Lung (tissue), 12 donors: ENCODE measurements around the gene C3. TPM values are rescaled to one million over a fixed set of nuclear protein-coding genes. Genes with fewer than 3 reads are reported as not detected.
"Not testable (repeated sequence)": the region's sequence is repeated elsewhere in the genome, so short reads cannot be mapped to it uniquely, and the experiment has no call there.

Source experiments
- ATAC-seq: fragments of 200-7000 bp; cut with Tn5 transposase; one replicate; pipeline ENCODE4 v1.9.1; 2020; ENCODE audit warnings: moderate number of reproducible peaks; ENCODE audit not compliant: insufficient read depth, low FRiP score
- DNase-seq, 3 donors: peaks; one replicate each; pipeline ENCODE4 v3.0.0-alpha.2; 2013 to 2017
- H3K27ac ChIP-seq, 2 donors: one replicate each; pipeline ENCODE4 v1.5.1; 2013; ENCODE audit warnings: mild to moderate bottlenecking in 2 of 2, moderate library complexity in 2 of 2, control low read depth in 1 of 2, inconsistent platforms in 1 of 2, low read depth in 1 of 2, low read length in 1 of 2
- H3K27me3 ChIP-seq, 3 donors: one replicate each; pipeline ENCODE4 v1.5.1; 2013; ENCODE audit warnings: low read length in 2 of 3; ENCODE audit not compliant: control insufficient read depth in 3 of 3, insufficient read depth in 3 of 3
- H3K36me3 ChIP-seq, 4 donors: one replicate each; pipeline ENCODE4 v1.5.1; 2013; ENCODE audit warnings: low read length in 4 of 4, mild to moderate bottlenecking in 1 of 4, moderate library complexity in 1 of 4; ENCODE audit not compliant: control insufficient read depth in 4 of 4, insufficient read depth in 4 of 4
- H3K4me1 ChIP-seq, 5 donors: one replicate each; pipeline ENCODE4 v1.5.1; 2013; ENCODE audit warnings: low read length in 5 of 5, mild to moderate bottlenecking in 2 of 5, moderate library complexity in 1 of 5; ENCODE audit not compliant: control insufficient read depth in 5 of 5, insufficient read depth in 5 of 5
- H3K4me3 ChIP-seq: one replicate; pipeline ENCODE4 v1.5.1; 2013; ENCODE audit warnings: mild to moderate bottlenecking, control low read depth, moderate library complexity
- H3K9ac ChIP-seq, 2 donors: one replicate each; pipeline ENCODE4 v1.5.1; 2013; ENCODE audit warnings: low read length in 2 of 2, control low read depth in 1 of 2; ENCODE audit not compliant: insufficient read depth in 1 of 2
- H3K9me3 ChIP-seq, 4 donors: one replicate each; pipeline ENCODE4 v1.5.1; 2013; ENCODE audit warnings: low read length in 3 of 4, mild to moderate bottlenecking in 1 of 4, moderate library complexity in 1 of 4; ENCODE audit not compliant: control insufficient read depth in 4 of 4, insufficient read depth in 3 of 4
- WGBS, 2 donors: extraction: QIAGEN DNeasy Blood & Tissue Kit; methylation state at CpG; one replicate each; pipeline ENCODE4 v1.1.7; 2013; 5-methylcytosine and 5-hydroxymethylcytosine counted together
- polyA plus RNA-seq, 2 donors: library from polyadenylated mRNA; stranded (reverse); fragments of 200-250 nt; gene quantifications; one replicate each; pipeline ENCODE4 v1.2.1, GENCODE V29; 2013
- total RNA-seq, 2 donors: library from RNA; depleted of rRNA in 1 of 2; stranded (reverse); fragments of >200 nt in 1 of 2; gene quantifications; one replicate each; pipeline ENCODE4 v1.2.1, GENCODE V29; 2014 to 2021
- TF ChIP-seq, protein P1 (sequence below): IDR thresholded peaks from 2 replicates; pipeline ENCODE4 v1.5.1; 2012; ENCODE audit warnings: mild to moderate bottlenecking; ENCODE audit errors: control extremely low read depth, extremely low read depth
- donor health status: control.
- donor health status: control.
- donor health status: Bipolar disorder and iron deficiency.
- donor health status: healthy.
- donor health status: DM: yes; HTN: yes; CAD: no.

The C3 gene
- total and polyA plus RNA-seq, 4 donors = 613 to 1,612 (median 1,252) TPM

DNA sequence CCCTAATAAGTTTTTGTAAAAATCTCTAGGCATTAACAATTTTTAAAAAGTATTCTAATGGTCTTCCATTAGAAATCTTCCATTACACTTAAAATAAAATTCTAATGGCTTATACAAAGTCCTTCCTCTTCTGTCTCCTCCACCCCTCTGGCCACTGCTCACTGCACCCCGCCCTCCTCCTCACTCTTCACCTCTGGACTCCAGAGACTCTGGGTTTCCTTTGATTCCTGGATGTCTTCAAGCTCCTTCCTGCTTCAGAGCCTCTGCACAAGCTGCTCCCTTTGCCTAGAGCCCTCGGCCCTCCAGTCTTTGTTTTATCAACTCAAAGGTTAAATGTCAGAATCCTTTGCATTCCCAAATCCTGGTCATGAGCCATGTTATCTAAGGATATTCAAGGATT is 71.3 kb downstream of the C3 start:
- Histone ChIP-seq H3K36me3 (no peaks in the 10 kb centered on the region), H3K9ac (no peak overlapping the region), H3K27me3 (no peaks in the 10 kb centered on the region), H3K4me1 (no peaks in the 10 kb centered on the region), H3K27ac (no peak overlapping the region), H3K9me3 (peaks cover 0 to 3% (median 0%) of the 10 kb centered on the region in 4 donors), H3K4me3 (no peak overlapping the region)
- DNase-seq = no peak
- WGBS, 2 donors = 48 to 60% methylated on average over 2 of the region's 2 CpGs
- TF ChIP-seq, protein P1, sequence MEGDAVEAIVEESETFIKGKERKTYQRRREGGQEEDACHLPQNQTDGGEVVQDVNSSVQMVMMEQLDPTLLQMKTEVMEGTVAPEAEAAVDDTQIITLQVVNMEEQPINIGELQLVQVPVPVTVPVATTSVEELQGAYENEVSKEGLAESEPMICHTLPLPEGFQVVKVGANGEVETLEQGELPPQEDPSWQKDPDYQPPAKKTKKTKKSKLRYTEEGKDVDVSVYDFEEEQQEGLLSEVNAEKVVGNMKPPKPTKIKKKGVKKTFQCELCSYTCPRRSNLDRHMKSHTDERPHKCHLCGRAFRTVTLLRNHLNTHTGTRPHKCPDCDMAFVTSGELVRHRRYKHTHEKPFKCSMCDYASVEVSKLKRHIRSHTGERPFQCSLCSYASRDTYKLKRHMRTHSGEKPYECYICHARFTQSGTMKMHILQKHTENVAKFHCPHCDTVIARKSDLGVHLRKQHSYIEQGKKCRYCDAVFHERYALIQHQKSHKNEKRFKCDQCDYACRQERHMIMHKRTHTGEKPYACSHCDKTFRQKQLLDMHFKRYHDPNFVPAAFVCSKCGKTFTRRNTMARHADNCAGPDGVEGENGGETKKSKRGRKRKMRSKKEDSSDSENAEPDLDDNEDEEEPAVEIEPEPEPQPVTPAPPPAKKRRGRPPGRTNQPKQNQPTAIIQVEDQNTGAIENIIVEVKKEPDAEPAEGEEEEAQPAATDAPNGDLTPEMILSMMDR = no peak
- ATAC-seq = no peak

DNA sequence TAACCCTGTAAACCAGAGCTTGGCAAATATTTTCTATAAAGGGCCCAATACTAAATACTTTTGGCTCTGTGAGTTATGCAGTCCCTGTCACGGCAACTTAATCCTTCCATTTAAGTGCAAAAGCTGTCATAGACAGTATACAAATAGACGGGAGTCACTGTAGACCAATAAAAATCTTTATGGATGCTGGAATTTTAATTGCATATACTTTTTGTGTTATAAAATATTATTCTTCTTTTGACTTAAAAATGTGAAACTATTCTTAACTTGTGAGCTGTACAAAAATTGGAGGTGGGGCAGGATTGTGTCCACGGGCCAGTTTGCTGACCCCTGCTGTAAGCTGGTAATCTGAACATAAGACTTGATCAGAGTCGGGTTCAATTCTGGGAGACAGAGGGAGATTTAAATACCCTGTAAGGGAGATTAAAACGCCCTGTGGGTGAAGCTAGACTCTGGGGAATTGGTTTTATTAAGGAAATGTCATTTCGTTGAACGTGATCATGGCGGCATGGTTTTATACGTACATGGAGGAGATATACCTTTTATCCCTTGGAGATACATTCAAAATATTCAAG is 72.2 kb downstream of the C3 start:
- TF ChIP-seq, protein P1 = no peak
- ATAC-seq (no peak), DNase-seq (no peak)
- Histone ChIP-seq H3K9me3 (peaks cover 0 to 3% (median 0%) of the 10 kb centered on the region in 4 donors), H3K36me3 (no peaks in the 10 kb centered on the region), H3K4me1 (no peaks in the 10 kb centered on the region), H3K27me3 (no peaks in the 10 kb centered on the region), H3K9ac (no peak overlapping the region), H3K4me3 (no peak overlapping the region), H3K27ac (no peak overlapping the region)
- WGBS, 2 donors = 87 to 91% methylated on average over 9 of the region's 9 CpGs

DNA sequence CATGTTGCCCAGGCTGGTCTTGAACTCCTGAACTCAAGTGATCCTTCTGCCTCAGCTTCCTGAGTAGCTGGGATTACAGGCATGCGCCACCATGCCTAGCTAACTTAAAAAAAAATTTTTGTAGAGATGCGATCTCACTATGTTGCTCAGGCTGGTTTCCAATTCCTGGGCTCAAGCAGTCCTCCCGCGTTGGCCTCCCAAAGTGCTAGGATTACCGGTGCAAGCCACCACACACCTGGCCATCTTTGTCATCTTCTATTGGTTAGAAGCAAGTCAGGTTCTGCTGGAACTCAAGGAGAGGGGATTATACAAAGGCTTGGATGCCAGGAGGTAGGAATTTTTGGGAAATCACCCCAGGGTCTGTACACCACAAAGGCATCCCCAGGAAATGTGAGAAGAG is 75.7 kb downstream of the C3 start:
- H3K27me3 ChIP-seq = no peaks in the 10 kb centered on the region
- ATAC-seq = no peak
- no peak overlapping the region for H3K4me3 ChIP-seq
- H3K9ac ChIP-seq = no peak overlapping the region
- H3K9me3 ChIP-seq = peaks cover 0 to 3% (median 0%) of the 10 kb centered on the region in 4 donors
- WGBS, 2 donors = 87 to 94% methylated on average over 5 of the region's 5 CpGs
- TF ChIP-seq, protein P1 = no peak
- H3K27ac ChIP-seq = no peak overlapping the region
- H3K36me3 ChIP-seq = no peaks in the 10 kb centered on the region
- DNase-seq = no peak
- no peaks in the 10 kb centered on the region for H3K4me1 ChIP-seq

DNA sequence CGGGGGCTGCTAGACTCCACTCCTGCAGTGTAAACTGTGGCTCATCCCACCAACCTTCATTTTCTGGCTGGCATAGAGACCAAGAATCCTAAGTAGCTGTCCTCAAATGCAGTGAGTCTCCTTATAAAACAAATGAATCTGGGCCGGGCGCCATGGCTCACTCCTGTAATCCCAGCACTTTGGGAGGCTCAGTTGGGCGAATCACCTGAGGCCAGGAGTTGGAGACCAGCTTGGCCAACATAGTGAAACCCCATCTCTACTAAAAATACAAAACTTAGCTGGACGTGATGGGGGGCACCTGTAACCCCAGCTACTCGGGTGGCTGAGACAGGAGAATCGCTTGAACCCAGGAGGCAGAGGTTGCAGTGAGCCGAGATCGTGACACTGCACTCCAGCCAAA is 80.1 kb downstream of the C3 start:
- H3K4me3 ChIP-seq, H3K36me3 ChIP-seq, ATAC-seq, H3K27me3 ChIP-seq, H3K4me1 ChIP-seq, H3K9ac ChIP-seq, H3K27ac ChIP-seq, H3K9me3 ChIP-seq, DNase-seq: not testable (repeated sequence)
- WGBS, 2 donors = 85 to 86% methylated on average over 9 of the region's 9 CpGs
